Activated T-helper 2 cell treated with anti-CD3 and anti-CD28 coated beads, Interferon-gamma antibody, Interleukin-2, Interleukin-4, amounts not matched to agents 10 μg/mL and 5 μg/mL and 100 μg/mL, durations not matched to agents 14 hours and 24 hours and 36 hours (primary cell): ENCODE results near the gene POLR2B. TPM values are rescaled to one million over a fixed set of nuclear protein-coding genes. Genes with fewer than 3 reads are reported as not detected.
"Not testable (repeated sequence)": the region's sequence is repeated elsewhere in the genome, so short reads cannot be mapped to it uniquely, and the experiment has no call there.

Experiments
- DNase-seq: peaks from one replicate; pipeline ENCODE4 v3.0.0; 2021; ENCODE audit warnings: low spot score
- H3K27ac Mint-ChIP-seq: one replicate; pipeline ENCODE4 v1.8.0; 2021; ENCODE audit warnings: mixed read lengths
- H3K27me3 Mint-ChIP-seq: one replicate; pipeline ENCODE4 v1.8.0; 2021; ENCODE audit warnings: low read depth, mixed read lengths
- H3K36me3 Mint-ChIP-seq: one replicate; pipeline ENCODE4 v1.8.0; 2021; ENCODE audit warnings: low read depth, mixed read lengths
- H3K4me1 Mint-ChIP-seq: one replicate; pipeline ENCODE4 v1.8.0; 2021; ENCODE audit warnings: low read depth, mixed read lengths
- H3K4me3 Mint-ChIP-seq: one replicate; pipeline ENCODE4 v1.8.0; 2021; ENCODE audit warnings: low read depth, mild to moderate bottlenecking, moderate library complexity, mixed read lengths
- H3K9me3 Mint-ChIP-seq: one replicate; pipeline ENCODE4 v1.8.0; 2021; ENCODE audit warnings: mixed read lengths
- intact Hi-C: fragments of 100-400 bp; cut with micrococcal nuclease; formaldehyde crosslinking; loops from one replicate; pipeline ENCODE4 v1.15.1; 2023
- total RNA-seq: library from RNA; stranded (reverse); gene quantifications from 2 replicates; pipeline ENCODE4 v1.2.3, GENCODE V29; 2022

The POLR2B gene
- total RNA-seq, 1 donor from 2014 or later: 153 TPM

DNA sequence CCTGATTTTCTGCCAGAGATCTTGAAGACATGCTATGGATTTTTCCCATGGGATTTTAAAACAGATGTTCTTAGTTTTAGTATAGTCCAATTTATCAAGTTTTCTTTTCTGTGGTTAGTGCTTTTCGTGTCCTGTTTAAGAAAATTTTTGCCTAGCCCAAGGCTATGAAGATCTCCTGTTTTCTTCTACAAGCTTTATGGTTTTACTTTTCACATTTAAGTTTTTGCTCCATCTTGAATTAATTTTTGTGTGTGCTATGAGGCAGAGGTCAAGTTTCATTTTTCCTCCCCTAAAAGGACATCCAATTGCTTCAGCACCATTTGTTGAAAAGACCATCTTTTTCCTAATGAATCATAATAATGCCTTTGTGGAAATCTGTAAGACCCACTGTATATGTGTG is 65.6 kb downstream of the POLR2B start:
- DNase-seq: no peak
- Mint-ChIP-seq H3K4me1 (no peaks in the 10 kb centered on the region), H3K36me3 (no peaks in the 10 kb centered on the region), H3K27ac (no peak overlapping the region), H3K9me3 (no peaks in the 10 kb centered on the region), H3K4me3 (no peak overlapping the region), H3K27me3 (peaks cover 6% of the 10 kb centered on the region)
- intact Hi-C loops: no loop called here

DNA sequence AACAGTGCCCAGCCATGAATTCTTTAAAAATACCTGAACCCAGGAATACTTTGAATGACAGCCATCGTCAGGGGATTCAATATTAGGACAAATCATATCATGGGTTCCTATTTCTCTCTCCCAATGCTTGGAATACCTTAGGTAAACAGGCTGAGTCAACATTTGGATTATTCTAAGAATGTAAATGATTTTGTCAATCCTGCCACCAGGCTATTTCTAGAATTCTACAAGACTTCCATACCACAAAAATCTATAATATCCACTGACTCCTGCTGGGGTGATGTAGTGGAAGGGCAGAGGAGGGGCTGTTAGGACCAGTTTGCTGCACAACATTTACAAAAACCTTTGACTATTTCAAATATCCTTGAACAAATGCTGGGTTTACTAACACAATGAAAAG is 66.3 kb downstream of the POLR2B start:
- intact Hi-C loops: no loop called here
- Mint-ChIP-seq H3K27ac (no peak overlapping the region), H3K27me3 (peaks cover 11% of the 10 kb centered on the region), H3K9me3 (no peaks in the 10 kb centered on the region), H3K4me3 (no peak overlapping the region), H3K36me3 (no peaks in the 10 kb centered on the region), H3K4me1 (no peaks in the 10 kb centered on the region)
- DNase-seq: no peak

DNA sequence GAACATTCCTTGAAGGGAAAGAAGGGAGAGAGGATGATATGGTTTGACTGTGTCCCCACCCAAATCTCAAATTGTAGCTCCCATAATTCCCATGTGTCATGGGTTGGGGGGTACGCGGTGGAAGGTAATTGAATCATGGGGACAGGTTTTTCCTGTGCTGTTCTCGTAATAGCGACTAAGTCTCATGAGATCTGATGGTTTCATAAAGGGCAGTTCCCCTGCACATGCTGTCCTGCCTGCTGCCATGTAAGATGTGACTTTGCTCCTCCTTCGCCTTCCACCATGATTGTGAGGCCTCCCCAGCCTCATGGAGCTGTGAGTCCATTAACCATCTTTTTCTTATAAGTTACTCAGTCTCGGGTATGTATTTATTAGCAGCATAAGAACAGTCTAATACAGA is 68.3 kb downstream of the POLR2B start:
- peaks cover 12% of the 10 kb centered on the region for H3K27me3 Mint-ChIP-seq
- H3K9me3 Mint-ChIP-seq, H3K4me3 Mint-ChIP-seq, H3K36me3 Mint-ChIP-seq, H3K27ac Mint-ChIP-seq, DNase-seq, H3K4me1 Mint-ChIP-seq, intact Hi-C loops: not testable (repeated sequence)

DNA sequence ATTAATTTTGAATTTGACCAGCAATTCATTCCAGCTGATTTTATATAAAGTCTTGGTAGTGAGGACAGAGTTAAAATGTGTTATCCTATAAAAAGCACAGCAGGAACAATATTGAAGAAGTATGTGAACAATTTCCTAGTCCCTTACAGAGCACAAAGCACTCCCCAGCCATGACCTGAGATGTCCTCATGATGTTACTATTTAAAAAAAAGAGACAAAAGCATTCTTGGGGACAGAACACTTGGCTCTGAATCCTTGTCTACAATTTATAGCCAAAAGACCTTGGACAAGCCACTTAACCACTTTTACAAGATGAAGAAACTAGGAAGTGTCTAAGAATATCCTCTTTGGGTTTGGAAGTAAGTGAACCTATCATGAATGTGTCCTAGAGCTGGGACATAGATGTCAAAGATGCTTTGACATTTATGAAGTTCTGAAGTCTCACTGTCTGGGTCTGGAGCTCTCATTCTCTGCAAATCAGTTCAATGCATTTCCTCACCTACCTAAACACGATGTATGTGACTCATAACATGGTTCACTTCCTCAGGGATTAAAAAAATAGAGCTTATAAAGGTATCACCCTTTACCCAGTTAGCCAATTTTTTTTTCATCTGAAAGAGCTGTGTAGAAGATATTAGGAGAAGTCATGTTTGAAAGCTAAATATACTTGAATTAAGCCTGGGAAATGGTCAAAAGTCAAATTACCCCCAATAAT is 70.1 kb downstream of the POLR2B start:
- DNase-seq: no peak
- no peak overlapping the region for H3K27ac Mint-ChIP-seq
- no peaks in the 10 kb centered on the region for H3K4me1 Mint-ChIP-seq
- intact Hi-C loops: no loop called here
- peaks cover 12% of the 10 kb centered on the region for H3K27me3 Mint-ChIP-seq
- no peaks in the 10 kb centered on the region for H3K36me3 Mint-ChIP-seq
- no peaks in the 10 kb centered on the region for H3K9me3 Mint-ChIP-seq
- no peak overlapping the region for H3K4me3 Mint-ChIP-seq

DNA sequence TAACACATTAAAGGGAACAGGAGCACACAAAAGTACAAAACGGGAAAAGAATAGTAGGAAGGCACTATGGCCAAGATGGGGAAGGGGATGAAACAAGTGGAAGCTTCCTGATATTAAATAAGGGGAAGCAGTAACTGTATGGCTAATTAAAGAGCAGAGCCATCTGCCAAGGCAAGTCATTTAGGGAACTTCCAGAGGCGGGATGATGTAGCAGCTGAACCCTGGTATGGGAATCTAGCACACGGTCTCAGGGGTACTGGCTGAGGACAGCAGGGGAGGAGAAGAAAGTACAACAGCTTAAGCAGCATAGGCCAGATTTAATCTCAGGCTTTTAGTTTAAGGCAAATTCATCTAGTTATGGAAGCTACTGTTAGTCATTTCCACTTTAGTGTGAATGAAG is 72.4 kb downstream of the POLR2B start:
- Mint-ChIP-seq H3K36me3 (no peaks in the 10 kb centered on the region), H3K27ac (no peak overlapping the region), H3K9me3 (no peaks in the 10 kb centered on the region), H3K27me3 (peaks cover 9% of the 10 kb centered on the region), H3K4me3 (no peak overlapping the region), H3K4me1 (no peaks in the 10 kb centered on the region)
- intact Hi-C loops: no loop called here
- DNase-seq: no peak

DNA sequence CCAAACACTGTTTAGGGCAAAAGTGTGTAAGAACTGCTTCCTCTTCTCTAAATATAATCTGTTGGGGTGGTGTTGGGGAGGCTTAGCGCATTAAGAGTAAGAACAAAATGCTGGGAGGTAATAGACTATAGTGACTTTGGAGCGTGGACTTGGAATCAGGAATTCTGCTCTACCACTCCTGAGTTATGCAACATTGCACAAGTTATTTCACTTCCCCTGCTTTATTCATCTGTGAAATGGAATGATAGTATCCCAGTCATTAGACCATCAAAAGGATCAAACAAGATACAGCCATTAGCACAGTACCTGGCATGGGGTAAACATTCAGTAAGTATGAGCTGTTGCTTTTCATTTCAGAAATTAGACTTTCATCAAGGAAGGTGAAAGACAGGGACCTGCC is 72.8 kb downstream of the POLR2B start:
- H3K4me1 Mint-ChIP-seq: no peaks in the 10 kb centered on the region
- no peaks in the 10 kb centered on the region for H3K9me3 Mint-ChIP-seq
- peaks cover 9% of the 10 kb centered on the region for H3K27me3 Mint-ChIP-seq
- DNase-seq: no peak
- H3K4me3 Mint-ChIP-seq: no peak overlapping the region
- no peak overlapping the region for H3K27ac Mint-ChIP-seq
- intact Hi-C loops: no loop called here
- H3K36me3 Mint-ChIP-seq: no peaks in the 10 kb centered on the region

DNA sequence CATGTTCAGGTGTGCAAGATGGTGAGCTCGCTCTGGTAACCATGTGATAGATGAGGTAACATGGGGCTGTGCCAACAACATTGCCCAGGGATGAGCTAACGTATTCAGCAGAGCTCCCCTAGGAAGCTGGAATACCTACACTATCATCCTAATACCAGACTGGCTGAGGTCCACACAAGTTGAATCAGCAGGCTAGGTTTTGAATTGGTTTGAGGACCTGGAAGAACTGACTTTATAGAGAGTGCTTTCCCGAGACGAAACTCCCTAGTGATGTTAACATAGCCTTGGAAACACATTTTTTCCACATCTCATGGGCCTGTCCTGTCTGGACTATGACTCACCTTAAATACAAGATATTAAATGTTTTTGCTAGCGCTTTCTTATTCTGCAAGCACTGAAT is 74.8 kb downstream of the POLR2B start:
- intact Hi-C loops: no loop called here
- H3K36me3 Mint-ChIP-seq: no peaks in the 10 kb centered on the region
- no peak overlapping the region for H3K4me3 Mint-ChIP-seq

DNA sequence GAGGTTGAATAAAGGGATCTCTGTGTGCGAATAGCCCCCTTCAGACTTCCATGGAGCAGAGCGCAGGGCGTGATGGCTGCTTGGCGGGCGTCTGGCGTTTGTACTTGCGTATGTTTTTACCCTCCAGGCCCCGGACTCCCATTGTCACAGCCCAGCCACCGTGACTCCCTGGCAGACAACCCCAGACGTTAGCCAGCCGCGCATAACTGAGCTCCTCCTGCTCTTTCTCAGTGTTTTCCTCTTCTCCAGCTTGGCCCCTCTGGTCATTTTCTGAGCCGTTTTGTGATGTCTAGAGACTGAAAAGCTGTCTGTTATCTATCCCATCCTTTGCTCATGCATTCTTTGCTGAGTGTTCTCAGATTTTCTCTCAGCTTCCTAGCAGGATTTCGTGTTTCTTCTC is 77.2 kb downstream of the POLR2B start:
- Mint-ChIP-seq H3K9me3 (no peaks in the 10 kb centered on the region), H3K27me3 (peaks cover 13% of the 10 kb centered on the region), H3K36me3 (no peaks in the 10 kb centered on the region), H3K4me1 (no peaks in the 10 kb centered on the region), H3K4me3 (no peak overlapping the region), H3K27ac (no peak overlapping the region)
- DNase-seq: no peak
- intact Hi-C loops: no loop called here

More for the DNA sequence above, 74.8 kb downstream of the POLR2B start:
- no peak overlapping the region for H3K27ac Mint-ChIP-seq
- peaks cover 17% of the 10 kb centered on the region for H3K27me3 Mint-ChIP-seq
- H3K9me3 Mint-ChIP-seq: no peaks in the 10 kb centered on the region
- no peaks in the 10 kb centered on the region for H3K4me1 Mint-ChIP-seq
- DNase-seq: no peak

DNA sequence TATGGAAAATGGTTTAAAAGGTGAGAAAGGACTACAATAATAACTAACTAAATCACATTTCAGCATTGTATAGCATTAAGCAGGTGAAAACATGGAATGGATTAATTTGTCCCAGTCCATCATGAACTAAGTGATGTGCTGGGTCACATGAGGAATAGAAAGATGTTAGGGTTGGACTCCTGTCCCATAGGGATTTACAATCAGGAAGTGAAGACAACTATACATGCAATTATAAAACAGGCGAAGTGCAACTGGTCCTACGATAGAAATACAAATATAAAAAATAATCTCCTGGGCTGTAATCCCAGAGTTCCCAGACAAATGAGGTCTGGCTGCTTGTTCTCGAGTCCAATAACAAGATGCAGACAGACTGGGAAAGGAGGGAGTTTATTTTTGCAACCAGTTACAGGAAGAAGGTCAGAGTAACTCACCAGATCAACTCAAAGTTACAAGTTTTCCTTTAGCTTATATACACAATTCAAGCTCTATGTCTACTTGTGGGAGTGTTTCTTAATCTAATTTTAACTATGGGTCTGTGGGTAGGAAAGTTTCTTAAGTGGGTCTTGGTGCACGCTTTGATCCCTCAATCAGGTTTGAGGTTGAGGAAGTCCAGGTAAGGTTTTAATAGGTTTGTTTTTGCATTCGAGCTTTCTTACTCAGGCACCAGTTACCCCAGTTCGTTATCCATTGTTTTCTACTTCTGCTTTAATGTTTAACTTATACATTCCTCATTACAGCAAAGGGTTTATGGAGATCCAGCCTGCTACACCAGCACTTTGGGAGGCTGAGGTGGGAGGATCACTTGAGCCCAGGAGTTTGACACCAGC is 81.4 kb downstream of the POLR2B start:
- no peak for DNase-seq
- Mint-ChIP-seq H3K36me3 (no peaks in the 10 kb centered on the region), H3K27me3 (peaks cover 15% of the 10 kb centered on the region), H3K4me1 (no peaks in the 10 kb centered on the region), H3K9me3 (no peaks in the 10 kb centered on the region), H3K4me3 (no peak overlapping the region), H3K27ac (no peak overlapping the region)
- intact Hi-C loops: no loop called here

DNA sequence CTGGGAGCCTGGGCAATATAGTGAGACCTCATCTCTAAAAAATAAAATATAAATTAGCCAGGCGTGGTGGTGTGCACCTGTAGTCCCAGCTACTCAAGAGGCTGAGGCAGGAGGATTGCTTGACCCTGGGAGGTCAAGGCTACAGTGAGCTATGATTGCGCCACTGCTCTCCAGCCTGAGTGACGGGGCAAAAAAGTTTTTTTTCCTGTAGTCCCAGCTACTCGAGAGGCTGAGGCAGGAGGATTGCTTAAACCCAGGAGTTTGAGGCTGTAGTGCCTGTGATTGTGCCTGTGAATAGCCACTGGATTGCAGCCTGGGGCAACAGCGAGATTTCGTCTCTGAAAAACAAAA is 82.0 kb downstream of the POLR2B start:
- intact Hi-C loops, H3K27ac Mint-ChIP-seq, DNase-seq, H3K4me3 Mint-ChIP-seq, H3K36me3 Mint-ChIP-seq, H3K4me1 Mint-ChIP-seq, H3K9me3 Mint-ChIP-seq: not testable (repeated sequence)
- H3K27me3 Mint-ChIP-seq: peaks cover 15% of the 10 kb centered on the region

DNA sequence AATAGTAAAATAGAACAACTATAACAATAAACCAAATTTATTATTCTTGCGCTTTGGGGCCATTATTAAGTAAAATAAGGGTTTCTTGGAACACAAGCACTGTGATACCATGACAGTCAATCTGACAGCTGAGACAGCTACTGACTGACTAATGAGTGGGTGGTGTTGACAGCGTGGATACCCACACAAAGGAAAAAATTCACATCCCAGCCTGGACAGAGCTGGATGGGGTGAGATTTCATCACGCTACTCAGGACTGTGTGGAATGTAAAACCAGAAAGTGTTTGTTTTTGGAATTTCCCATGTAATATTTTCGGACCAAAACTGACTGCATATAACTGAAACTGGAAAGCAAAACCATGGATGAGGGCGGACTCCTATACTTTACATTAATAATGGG is 82.7 kb downstream of the POLR2B start:
- no peaks in the 10 kb centered on the region for H3K36me3 Mint-ChIP-seq
- H3K4me1 Mint-ChIP-seq: no peaks in the 10 kb centered on the region
- H3K27ac Mint-ChIP-seq: no peak overlapping the region
- peaks cover 15% of the 10 kb centered on the region for H3K27me3 Mint-ChIP-seq
- no peaks in the 10 kb centered on the region for H3K9me3 Mint-ChIP-seq
- no peak overlapping the region for H3K4me3 Mint-ChIP-seq
- no peak for DNase-seq
- intact Hi-C loops: no loop called here

DNA sequence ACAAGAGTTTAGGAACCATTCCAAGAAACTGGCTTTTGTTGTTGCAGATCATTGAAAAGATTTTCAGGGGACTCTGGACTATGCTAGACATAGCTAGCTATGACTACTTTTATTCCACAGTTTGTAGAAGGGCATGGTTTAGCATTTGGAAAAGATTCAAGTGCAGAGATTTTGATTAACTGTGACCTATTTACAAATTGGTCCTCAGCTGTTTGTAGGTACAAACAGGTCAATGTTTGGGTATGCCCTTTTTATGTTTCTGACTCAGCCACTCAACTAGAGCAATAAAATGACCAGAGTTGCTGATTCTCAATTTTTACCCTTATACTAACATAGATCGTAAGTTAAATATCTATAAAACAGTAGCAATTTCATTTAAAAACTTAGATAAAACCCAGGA is 84.8 kb downstream of the POLR2B start:
- Mint-ChIP-seq H3K4me1 (no peaks in the 10 kb centered on the region), H3K9me3 (no peaks in the 10 kb centered on the region)
- intact Hi-C loops: no loop called here

DNA sequence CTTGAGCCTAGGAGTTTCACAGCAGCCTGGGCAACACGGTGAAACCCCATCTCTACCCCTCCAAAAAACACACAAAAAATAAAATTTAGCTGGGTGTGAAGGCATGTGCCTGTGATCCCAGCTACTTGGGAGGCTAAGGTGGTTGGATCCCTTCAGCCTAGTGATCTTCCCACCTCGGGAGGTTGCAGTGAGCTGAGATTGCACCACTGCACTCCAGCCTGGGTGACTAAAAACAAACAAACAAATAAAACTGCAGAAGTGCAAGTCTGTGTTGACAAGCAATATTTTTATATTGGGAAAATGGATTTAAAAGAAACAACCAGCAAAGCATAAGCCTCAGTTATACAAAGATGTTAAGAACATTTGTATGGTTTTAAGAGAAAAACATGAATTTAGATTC is 85.4 kb downstream of the POLR2B start:
- no peaks in the 10 kb centered on the region for H3K9me3 Mint-ChIP-seq
- peaks cover 9% of the 10 kb centered on the region for H3K27me3 Mint-ChIP-seq
- H3K4me1 Mint-ChIP-seq: no peaks in the 10 kb centered on the region
- H3K27ac Mint-ChIP-seq: no peak overlapping the region
- no peak for DNase-seq
- H3K36me3 Mint-ChIP-seq: no peaks in the 10 kb centered on the region
- intact Hi-C loops: no loop called here
- H3K4me3 Mint-ChIP-seq: no peak overlapping the region

More for the DNA sequence above, 84.8 kb downstream of the POLR2B start:
- Mint-ChIP-seq H3K27me3 (peaks cover 9% of the 10 kb centered on the region), H3K27ac (no peak overlapping the region), H3K4me3 (no peak overlapping the region), H3K36me3 (no peaks in the 10 kb centered on the region)
- no peak for DNase-seq
